Loucy (cell line): ENCODE measurements around the gene DLD.

Experiments used
- H2AFZ ChIP-seq: fragments of 200-600 bp; sonication (generic); 2 replicates; pipeline ENCODE4 v1.6.0; 2016; ENCODE audit warnings: antibody characterized with exemption, mild to moderate bottlenecking, low read length, moderate library complexity
- H3F3A ChIP-seq: fragments of 200-600 bp; 2 replicates; pipeline ENCODE4 v1.6.0; 2016; ENCODE audit warnings: antibody characterized with exemption, low read depth, mild to moderate bottlenecking
- H3K27me3 ChIP-seq: fragments of 200-600 bp; sonication (generic); 2 replicates; pipeline ENCODE4 v1.6.1; 2014; ENCODE audit warnings: low read length, mild to moderate bottlenecking; ENCODE audit not compliant: insufficient read depth, poor library complexity, severe bottlenecking
- H3K36me3 ChIP-seq: fragments of 200-600 bp; sonication (generic); 2 replicates; pipeline ENCODE4 v1.6.1; 2016; ENCODE audit warnings: low read length; ENCODE audit not compliant: insufficient read depth
- H3K4me1 ChIP-seq: fragments of 200-600 bp; sonication (generic); 2 replicates; pipeline ENCODE4 v1.5.1; 2014; ENCODE audit warnings: low read length, mild to moderate bottlenecking; ENCODE audit not compliant: insufficient read depth, poor library complexity, severe bottlenecking
- H3K4me2 ChIP-seq: fragments of 200-600 bp; sonication (generic); 2 replicates; pipeline ENCODE4 v1.6.0; 2014; ENCODE audit warnings: antibody characterized with exemption, low read length, low read depth, mild to moderate bottlenecking; ENCODE audit not compliant: poor library complexity, severe bottlenecking
- H3K4me3 ChIP-seq: fragments of 200-600 bp; sonication (generic); 2 replicates; pipeline ENCODE4 v1.5.1; 2014; ENCODE audit warnings: low read length, mild to moderate bottlenecking, mixed read lengths; ENCODE audit not compliant: poor library complexity, severe bottlenecking
- H3K79me2 ChIP-seq: fragments of 200-600 bp; sonication (generic); 2 replicates; pipeline ENCODE4 v1.6.1; 2014; ENCODE audit warnings: low read length; ENCODE audit not compliant: insufficient read depth
- H3K9ac ChIP-seq: fragments of 200-600 bp; sonication (generic); 2 replicates; pipeline ENCODE4 v1.6.0; 2014; ENCODE audit warnings: mild to moderate bottlenecking, low read depth, low read length, moderate library complexity; ENCODE audit not compliant: poor library complexity, severe bottlenecking
- H3K9me2 ChIP-seq: fragments of 200-600 bp; sonication (generic); replicated peaks from 2 replicates; pipeline ENCODE4 v1.6.1; 2016; ENCODE audit warnings: low read depth, low read length, mixed read lengths
- H3K9me3 ChIP-seq: fragments of 200-600 bp; sonication (generic); 2 replicates; pipeline ENCODE4 v1.6.1; 2014; ENCODE audit warnings: mild to moderate bottlenecking, antibody characterized with exemption, low read length, low read depth; ENCODE audit not compliant: insufficient read depth
- H4K20me1 ChIP-seq: fragments of 200-600 bp; sonication (generic); 2 replicates; pipeline ENCODE4 v1.6.0; 2014; ENCODE audit warnings: antibody characterized with exemption, low read length, mild to moderate bottlenecking; ENCODE audit not compliant: insufficient read depth, poor library complexity, severe bottlenecking
- EZH2phosphoT487 ChIP-seq: fragments of 200-600 bp; IDR thresholded peaks from 2 replicates; pipeline ENCODE4 v1.6.1; 2018; ENCODE audit warnings: antibody characterized with exemption, mild to moderate bottlenecking, moderate library complexity, borderline replicate concordance
- TF ChIP-seq, protein P1 (sequence below): fragments of 200-600 bp; sonication (generic); conservative IDR thresholded peaks from 2 replicates; pipeline ENCODE4 v1.5.1; 2014; ENCODE audit warnings: mild to moderate bottlenecking, antibody characterized with exemption, low read length

DLD gene

DNA sequence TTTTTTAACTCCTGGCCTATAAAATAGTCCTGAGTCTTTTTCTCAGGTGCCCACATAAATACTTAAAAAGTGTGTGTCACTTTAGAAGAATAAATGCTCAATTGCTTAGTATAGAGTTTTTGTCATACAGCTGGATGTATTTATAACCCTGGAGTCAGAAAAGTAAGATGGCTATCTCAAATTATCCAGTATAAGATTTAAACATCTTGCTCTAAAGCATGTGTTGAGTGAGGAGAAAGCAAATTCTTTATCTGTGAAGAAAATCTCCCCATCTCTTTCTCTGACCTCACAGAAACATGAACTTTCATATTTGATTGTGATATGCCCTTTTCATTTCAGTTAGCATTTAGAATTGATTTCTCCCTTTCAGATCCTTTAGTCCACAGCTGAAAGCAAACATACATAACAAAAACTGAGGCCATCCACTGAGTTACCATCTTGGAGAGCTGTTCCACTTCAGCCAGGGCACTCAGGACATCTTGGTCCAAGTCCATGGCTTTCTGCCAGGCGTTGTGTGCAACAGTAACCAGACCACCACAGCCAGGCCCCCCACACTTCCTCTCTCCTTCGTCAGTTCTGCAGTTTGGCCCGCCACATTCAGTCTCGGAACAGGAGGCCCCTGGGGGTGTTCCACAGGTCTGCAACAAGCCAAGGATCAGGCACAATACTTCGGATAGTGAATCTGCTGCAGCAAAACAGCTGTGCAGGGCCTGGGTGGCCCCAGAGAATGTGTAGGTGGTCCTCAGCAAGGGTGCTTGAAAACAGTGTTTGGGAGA lies 40.9 kb downstream of the DLD start:
- Histone ChIP-seq H3F3A (no peaks in the 10 kb centered on the region), H3K4me3 (no peak overlapping the region), H3K36me3 (peaks cover 2% of the 10 kb centered on the region; the same call in 1 of the 2 replicates), H3K27me3 (no peaks in the 10 kb centered on the region), H3K9me2 (no peaks in the 10 kb centered on the region), H3K79me2 (no peaks in the 10 kb centered on the region), H4K20me1 (no peaks in the 10 kb centered on the region), H2AFZ (no peak overlapping the region), H3K9me3 (no peaks in the 10 kb centered on the region), H3K4me1 (no peaks in the 10 kb centered on the region), H3K4me2 (no peak overlapping the region), H3K9ac (no peak overlapping the region)
- no peak for TF ChIP-seq EZH2phosphoT487
- TF ChIP-seq, protein P1, sequence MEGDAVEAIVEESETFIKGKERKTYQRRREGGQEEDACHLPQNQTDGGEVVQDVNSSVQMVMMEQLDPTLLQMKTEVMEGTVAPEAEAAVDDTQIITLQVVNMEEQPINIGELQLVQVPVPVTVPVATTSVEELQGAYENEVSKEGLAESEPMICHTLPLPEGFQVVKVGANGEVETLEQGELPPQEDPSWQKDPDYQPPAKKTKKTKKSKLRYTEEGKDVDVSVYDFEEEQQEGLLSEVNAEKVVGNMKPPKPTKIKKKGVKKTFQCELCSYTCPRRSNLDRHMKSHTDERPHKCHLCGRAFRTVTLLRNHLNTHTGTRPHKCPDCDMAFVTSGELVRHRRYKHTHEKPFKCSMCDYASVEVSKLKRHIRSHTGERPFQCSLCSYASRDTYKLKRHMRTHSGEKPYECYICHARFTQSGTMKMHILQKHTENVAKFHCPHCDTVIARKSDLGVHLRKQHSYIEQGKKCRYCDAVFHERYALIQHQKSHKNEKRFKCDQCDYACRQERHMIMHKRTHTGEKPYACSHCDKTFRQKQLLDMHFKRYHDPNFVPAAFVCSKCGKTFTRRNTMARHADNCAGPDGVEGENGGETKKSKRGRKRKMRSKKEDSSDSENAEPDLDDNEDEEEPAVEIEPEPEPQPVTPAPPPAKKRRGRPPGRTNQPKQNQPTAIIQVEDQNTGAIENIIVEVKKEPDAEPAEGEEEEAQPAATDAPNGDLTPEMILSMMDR: no peak

DNA sequence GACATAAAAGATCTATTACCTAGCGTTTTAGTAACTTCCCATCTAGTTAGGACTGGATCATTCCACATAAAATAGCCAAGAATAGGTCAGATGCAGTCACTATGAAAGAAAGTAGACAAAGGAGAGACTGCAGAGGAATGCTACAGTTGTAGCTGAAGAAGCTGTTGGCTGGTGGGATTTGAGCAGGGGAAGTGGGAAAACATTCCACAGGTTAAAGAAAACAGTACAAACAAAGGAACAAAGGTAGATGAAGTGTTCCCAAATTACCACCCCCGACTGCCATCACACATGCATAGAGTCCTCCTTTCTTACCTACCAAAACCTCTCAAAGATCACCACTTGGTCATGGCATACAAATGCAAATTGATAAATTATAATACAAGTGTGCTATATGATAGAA lies 41.8 kb downstream of the DLD start:
- Histone ChIP-seq H4K20me1 (no peaks in the 10 kb centered on the region), H2AFZ (no peak overlapping the region), H3K4me2 (no peak overlapping the region), H3F3A (no peaks in the 10 kb centered on the region), H3K79me2 (no peaks in the 10 kb centered on the region), H3K9ac (no peak overlapping the region), H3K36me3 (peaks cover 2% of the 10 kb centered on the region; the same call in 1 of the 2 replicates), H3K27me3 (no peaks in the 10 kb centered on the region), H3K9me2 (no peaks in the 10 kb centered on the region), H3K4me3 (no peak overlapping the region), H3K9me3 (no peaks in the 10 kb centered on the region), H3K4me1 (no peaks in the 10 kb centered on the region)
- no peak for TF ChIP-seq EZH2phosphoT487
- TF ChIP-seq, protein P1: no peak

DNA sequence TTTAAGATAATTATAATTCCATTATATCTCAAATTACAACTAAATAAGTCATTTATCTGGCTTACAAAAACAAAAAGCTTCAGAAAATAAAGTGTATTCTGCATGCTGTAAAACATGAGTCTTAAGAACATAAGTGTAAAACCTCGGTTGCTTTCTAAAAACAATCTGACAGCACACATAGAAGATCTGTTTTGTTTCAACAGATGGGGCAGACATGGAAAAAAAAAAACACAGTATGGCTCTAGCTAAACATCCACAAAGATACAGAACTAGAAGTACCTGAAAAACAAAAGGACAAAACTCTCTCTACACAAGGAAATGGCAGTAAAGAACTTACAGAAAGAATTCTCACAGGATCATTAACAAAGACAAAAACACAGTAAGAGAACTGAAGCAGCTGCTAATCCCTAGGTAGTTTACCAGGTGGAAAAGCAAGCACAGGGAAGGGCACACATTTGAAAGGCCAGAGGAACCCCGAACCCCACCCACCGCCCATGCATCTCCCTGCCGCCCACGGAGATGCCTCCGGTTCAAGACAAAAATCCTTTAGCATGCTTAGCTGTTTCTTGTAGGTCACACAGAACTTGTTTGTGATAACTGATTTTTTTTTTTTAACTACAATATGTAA lies 42.5 kb downstream of the DLD start:
- H3K4me1 ChIP-seq: no peaks in the 10 kb centered on the region

More for the DNA sequence above, 42.5 kb downstream of the DLD start:
- no peak overlapping the region for H3K4me3 ChIP-seq
- H3K9ac ChIP-seq: no peak overlapping the region
- peaks cover 2% of the 10 kb centered on the region; the same call in 1 of the 2 replicates for H3K36me3 ChIP-seq
- no peak overlapping the region for H2AFZ ChIP-seq
- H4K20me1 ChIP-seq: no peaks in the 10 kb centered on the region
- no peaks in the 10 kb centered on the region for H3K79me2 ChIP-seq
- H3K27me3 ChIP-seq: no peaks in the 10 kb centered on the region
- H3K9me2 ChIP-seq: no peaks in the 10 kb centered on the region
- no peaks in the 10 kb centered on the region for H3K9me3 ChIP-seq
- TF ChIP-seq, protein P1: no peak
- TF ChIP-seq EZH2phosphoT487: no peak
- no peak overlapping the region for H3K4me2 ChIP-seq
- H3F3A ChIP-seq: no peaks in the 10 kb centered on the region
